ENCODE results near the gene ALX4.

ALX4 gene

DNA sequence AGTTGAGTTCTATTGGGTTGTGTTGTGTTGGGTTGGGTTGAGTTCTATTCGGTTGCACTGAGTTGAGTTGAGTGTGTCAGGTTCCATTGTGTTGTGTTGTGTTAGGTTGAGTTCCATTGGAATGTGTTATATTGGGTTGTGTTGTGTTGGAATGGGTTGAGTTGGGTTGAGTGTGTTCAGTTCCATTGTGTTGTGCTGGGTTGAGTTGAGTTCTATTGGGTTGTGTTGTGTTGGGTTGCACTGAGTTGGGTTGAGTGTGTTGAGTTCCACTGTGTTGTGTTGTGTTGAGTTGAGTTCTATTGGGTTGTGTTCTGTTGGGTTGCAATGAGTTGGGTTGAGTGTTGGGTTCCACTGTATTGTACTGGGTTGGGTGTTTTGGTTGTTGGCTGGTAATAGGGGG is 35.5 kb downstream of the ALX4 start:
- ChIA-PET POLR2A (ENCODE audit: low non-redundant PET) (no interaction called here), CTCF (interaction anchor here (1.0 kb wide), 1 partner anchor 9 kb away, joined by 4 read pairs; no protein-coding TSS in a partner anchor)
- no peak for DNase-seq (ENCODE audit: low spot score)
- TF ChIP-seq CTCF (conservative IDR thresholded peaks at IDR 0.05; ENCODE audit: low read depth): no peak
- no peak overlapping the region for H3K27ac ChIP-seq

GRCh38 chr11:44271286-44271685 is 38.7 kb downstream of the ALX4 start:
- no peak for TF ChIP-seq CTCF (conservative IDR thresholded peaks at IDR 0.05; ENCODE audit: low read depth)
- no peak for DNase-seq (ENCODE audit: low spot score)
- POLR2A ChIA-PET (ENCODE audit: low non-redundant PET): no interaction called here
- no peak overlapping the region for H3K27ac ChIP-seq
- CTCF ChIA-PET: no interaction called here

DNA sequence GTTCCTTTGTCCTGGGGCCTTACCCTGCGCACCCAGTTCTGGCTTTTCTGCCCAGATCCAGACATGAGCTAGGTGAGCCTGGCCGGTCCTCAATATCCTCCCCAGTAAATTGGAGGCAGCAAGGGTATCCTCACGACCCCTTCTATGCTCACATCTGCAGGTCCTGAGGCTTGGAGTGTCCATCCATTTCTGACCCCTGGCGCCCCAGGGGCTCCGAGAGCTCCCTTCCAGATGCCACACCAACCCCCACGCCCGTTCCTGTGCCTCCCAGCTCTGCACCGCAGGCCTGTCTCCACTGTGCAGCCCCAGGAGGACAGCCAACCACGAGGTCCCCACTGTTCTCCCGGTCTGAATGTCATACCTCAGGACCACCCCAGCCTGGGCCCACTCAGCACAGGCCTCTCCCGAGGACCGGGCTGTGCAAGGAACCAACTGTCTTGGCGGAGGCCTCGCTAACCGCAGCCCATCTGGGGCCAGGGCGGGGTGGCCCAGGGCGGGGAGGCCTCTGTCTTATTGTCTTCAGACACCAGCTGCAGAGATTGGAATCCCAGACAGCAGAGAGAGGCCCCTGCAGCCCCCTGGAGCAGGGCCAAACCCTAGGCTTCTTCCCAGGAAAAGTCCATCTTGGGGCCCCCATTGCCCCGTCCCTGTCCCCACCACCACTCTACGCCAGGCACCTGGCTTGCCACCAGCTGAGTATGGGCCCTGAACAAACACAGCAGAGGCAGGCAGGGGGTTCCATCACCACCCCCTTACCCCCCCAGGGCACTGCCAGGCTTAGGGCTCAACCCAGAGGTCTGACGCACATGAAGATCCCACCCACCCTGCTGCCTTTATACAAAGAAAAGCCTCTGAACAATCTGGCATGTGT is 39.3 kb downstream of the ALX4 start:
- no peak for DNase-seq (ENCODE audit: low spot score)
- ChIA-PET POLR2A (ENCODE audit: low non-redundant PET) (no interaction called here), CTCF (interaction anchor here (1.0 kb wide), 1 partner anchor 15 kb away, joined by 3 read pairs; no protein-coding TSS in a partner anchor)
- no peak overlapping the region for H3K27ac ChIP-seq
- no peak for TF ChIP-seq CTCF (conservative IDR thresholded peaks at IDR 0.05; ENCODE audit: low read depth)

DNA sequence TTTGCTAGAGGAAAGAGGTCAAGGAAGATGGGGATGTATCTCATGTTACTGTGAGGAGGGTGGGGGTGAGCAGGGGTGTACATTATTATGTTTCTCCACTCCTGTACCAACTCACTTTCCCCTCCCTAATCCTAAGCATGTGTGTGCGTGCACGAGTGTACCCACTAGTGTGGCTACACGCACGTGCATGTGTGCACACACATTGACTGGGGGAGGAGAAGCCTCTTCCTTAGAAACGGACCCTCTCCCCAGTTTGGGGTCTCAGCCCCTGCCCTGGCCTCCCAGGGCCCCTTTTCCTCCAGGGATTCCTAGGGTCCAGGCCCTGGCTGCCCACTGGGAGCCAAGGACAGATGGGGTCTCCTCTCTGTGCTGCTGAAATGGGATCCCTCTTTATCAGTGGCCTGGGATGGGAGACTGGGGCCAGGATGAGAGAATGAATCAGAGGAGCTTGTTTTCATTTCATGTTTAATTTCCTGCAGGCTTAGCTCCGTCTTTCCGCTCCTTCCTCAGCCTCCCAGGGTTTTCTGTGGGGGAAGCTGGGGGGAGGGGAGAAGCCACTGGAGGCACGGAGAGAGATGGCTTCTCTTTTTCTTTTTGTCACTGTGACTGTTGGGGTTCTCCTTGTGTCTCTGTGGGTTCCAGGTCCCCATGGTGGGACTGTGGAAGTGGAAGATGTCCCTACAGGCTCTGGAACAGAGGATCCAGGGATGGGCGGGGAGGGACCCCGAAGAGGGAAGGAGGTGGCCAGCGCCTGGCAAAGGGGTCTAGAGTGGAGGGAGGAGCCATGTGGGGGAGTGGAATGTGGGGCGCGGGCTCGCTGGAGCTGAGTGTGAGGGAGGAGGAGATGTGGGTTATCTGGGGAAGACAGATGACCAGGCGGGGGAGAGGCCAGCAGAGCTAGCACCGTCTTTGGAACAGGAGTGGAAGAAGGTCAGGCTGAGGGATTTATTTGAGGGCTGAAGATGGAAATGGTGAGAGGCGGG is 40.3 kb downstream of the ALX4 start:
- TF ChIP-seq CTCF (conservative IDR thresholded peaks at IDR 0.05; ENCODE audit: low read depth): no peak
- H3K27ac ChIP-seq: no peak overlapping the region
- POLR2A ChIA-PET (ENCODE audit: low non-redundant PET): no interaction called here
- no peak for DNase-seq (ENCODE audit: low spot score)
- CTCF ChIA-PET: interaction anchor here (1.0 kb wide), 1 partner anchor 16 kb away, joined by 3 read pairs; no protein-coding TSS in a partner anchor

DNA sequence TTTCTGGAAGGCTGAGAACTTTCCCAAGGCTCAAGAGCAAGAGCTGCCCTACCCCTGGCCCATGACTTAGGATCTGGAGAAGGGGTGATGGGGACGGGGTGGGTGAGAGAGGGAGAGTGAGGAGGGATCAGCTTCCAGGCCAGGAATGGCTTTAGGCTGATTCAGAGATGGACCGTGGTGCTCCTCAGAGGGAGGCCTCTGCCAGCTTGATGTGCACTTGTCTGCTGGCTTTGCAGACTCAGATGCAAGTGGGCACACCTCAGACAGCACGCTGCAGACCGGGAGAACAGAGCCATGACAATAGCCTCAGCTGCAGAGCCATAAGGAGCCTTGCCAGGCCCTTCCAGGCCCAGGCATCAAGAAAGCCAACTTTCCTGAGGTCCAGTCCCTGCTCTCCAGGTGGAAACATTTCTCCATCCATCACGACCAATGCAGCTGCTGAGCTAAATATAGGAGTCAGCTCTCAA is 41.3 kb downstream of the ALX4 start:
- no peak overlapping the region for H3K27ac ChIP-seq
- no peak for TF ChIP-seq CTCF (conservative IDR thresholded peaks at IDR 0.05; ENCODE audit: low read depth)
- ChIA-PET POLR2A (ENCODE audit: low non-redundant PET) (no interaction called here), CTCF (interaction anchor here (0.5 kb wide), 1 partner anchor 626 kb away, joined by 3 read pairs; no protein-coding TSS in a partner anchor)
- no peak for DNase-seq (ENCODE audit: low spot score)

Data from RWPE1 (cell line).